SK-N-MC (cell line): ENCODE measurements around the gene ELOB.

Source experiments
- EZH2 ChIP-seq: fragments of 200-600 bp; sonication (generic); IDR thresholded peaks from one replicate; pipeline ENCODE4 v1.6.1; 2017; ENCODE audit warnings: antibody characterized with exemption
- POLR2AphosphoS5 ChIP-seq: IDR thresholded peaks from 2 replicates; pipeline ENCODE4 v1.6.1; 2012; ENCODE audit warnings: mild to moderate bottlenecking, low read depth, low read length, borderline replicate concordance

- TF ChIP-seq POLR2AphosphoS5 = peak; percentile 72
- TF ChIP-seq EZH2 = no peak
These were observed 24.8 kb downstream of the ELOB start, which contains the start of gene SRRM2 for GRCh38 chr16:2752035-2752849.
